Dermis microvascular lymphatic vessel endothelial cell (primary cell): Measurements from ENCODE around the gene SLC2A14. TPM values are rescaled to one million over a fixed set of nuclear protein-coding genes. Genes with fewer than 3 reads are reported as not detected.
"Not testable (repeated sequence)": the region's sequence is repeated elsewhere in the genome, so short reads cannot be mapped to it uniquely, and the experiment has no call there.

Experiments
- DNase-seq, 2 donors: peaks; one replicate each; pipeline versions ENCODE4 v3.0.0 to v3.0.0-alpha.2; 2010; ENCODE audit warnings: low read depth in 2 of 2
- total RNA-seq: library from RNA; depleted of rRNA; stranded (reverse); fragments of >200 nt; gene quantifications from 2 replicates; pipeline ENCODE4 v1.2.1, GENCODE V29; 2014

Gene SLC2A14
- total RNA-seq, 1 donor from 2014 or later, result under 0.01 TPM

- no peak for DNase-seq
Measured at GRCh38 chr12:7870335-7870734, 2.4 kb downstream of the SLC2A14 start.

- no peak for DNase-seq
Measured at GRCh38 chr12:7869137-7869536, 3.6 kb downstream of the SLC2A14 start.

- no peak for DNase-seq
Measured at GRCh38 chr12:7868391-7868790, 4.3 kb downstream of the SLC2A14 start.

GRCh38 chr12:7864601-7865150 lies 8.0 kb downstream of the SLC2A14 start:
- no peak for DNase-seq

GRCh38 chr12:7862814-7863348 lies 9.8 kb downstream of the SLC2A14 start:
- DNase-seq, result not testable (repeated sequence)

- DNase-seq, result not testable (repeated sequence)
Measured at GRCh38 chr12:7862301-7862700, 10.4 kb downstream of the SLC2A14 start.

- DNase-seq, result no peak
Measured at GRCh38 chr12:7859552-7859951, 13.2 kb downstream of the SLC2A14 start.

- no peak for DNase-seq
Measured at GRCh38 chr12:7857971-7858370, 14.7 kb downstream of the SLC2A14 start.

- no peak for DNase-seq
Measured at GRCh38 chr12:7856516-7856915, 16.2 kb downstream of the SLC2A14 start.

GRCh38 chr12:7853557-7853956 lies 19.2 kb downstream of the SLC2A14 start:
- no peak for DNase-seq

- DNase-seq, result not testable (repeated sequence)
Measured at GRCh38 chr12:7851622-7852081, 21.1 kb downstream of the SLC2A14 start.

GRCh38 chr12:7850099-7850498 lies 22.6 kb downstream of the SLC2A14 start:
- not testable (repeated sequence) for DNase-seq

- DNase-seq, result peak in 1 of 2 donors; percentile 14
Measured at GRCh38 chr12:7848098-7848422, 24.7 kb downstream of the SLC2A14 start.

- peak in 1 of 2 donors; percentile 86 for DNase-seq
Measured at GRCh38 chr12:7847226-7848097, 25.3 kb downstream of the SLC2A14 start.

- DNase-seq, result peak in 1 of 2 donors; percentile 73
Measured at GRCh38 chr12:7844116-7844515, 28.6 kb downstream of the SLC2A14 start.

GRCh38 chr12:7843583-7843982 lies 29.1 kb downstream of the SLC2A14 start:
- DNase-seq, result peak in 1 of 2 donors; percentile 10

GRCh38 chr12:7843149-7843548 lies 29.6 kb downstream of the SLC2A14 start:
- peak; percentile 11 to 85 for DNase-seq

- DNase-seq, result peak in 1 of 2 donors; percentile 77
Measured at GRCh38 chr12:7842444-7842843, 30.3 kb downstream of the SLC2A14 start.

- not testable (repeated sequence) for DNase-seq
Measured at GRCh38 chr12:7839848-7840247, 32.9 kb downstream of the SLC2A14 start.

- DNase-seq, result not testable (repeated sequence)
Measured at GRCh38 chr12:7839226-7839625, 33.5 kb downstream of the SLC2A14 start.

- DNase-seq, result no peak
Measured at GRCh38 chr12:7837366-7837765, 35.3 kb downstream of the SLC2A14 start.

GRCh38 chr12:7835766-7836165 lies 36.9 kb downstream of the SLC2A14 start:
- no peak for DNase-seq

GRCh38 chr12:7835116-7835515 lies 37.6 kb downstream of the SLC2A14 start:
- no peak for DNase-seq
